ENCODE results near the gene TLCD2.

TLCD2 gene

DNA sequence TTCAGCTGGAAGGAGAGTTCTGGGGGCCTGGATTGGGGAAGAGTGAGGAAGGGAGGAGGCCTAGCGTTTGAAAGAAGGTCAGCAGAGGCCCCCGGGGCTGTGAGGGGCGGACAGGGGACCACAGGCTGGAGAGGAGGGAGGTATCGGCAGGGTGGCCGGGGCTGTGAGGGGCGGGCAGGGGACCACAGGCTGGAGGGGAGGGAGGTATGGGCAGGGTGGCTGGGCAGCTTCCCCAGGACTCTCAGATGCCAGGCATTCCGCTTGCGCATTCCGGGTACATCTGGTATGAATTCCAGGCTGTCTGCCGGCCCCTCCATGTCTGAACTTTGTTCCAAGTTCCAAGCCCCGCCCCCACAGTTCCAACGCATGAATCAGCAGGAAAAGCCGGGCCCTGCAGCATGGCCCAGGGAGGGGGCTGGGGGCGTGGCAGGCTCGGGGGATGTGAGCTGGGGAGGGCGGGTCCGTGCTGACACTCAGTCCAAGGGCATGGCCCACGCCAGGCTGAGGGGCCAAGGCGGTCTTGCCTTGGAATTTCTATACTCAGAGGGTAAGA, 4.3 kb upstream of the TLCD2 start:
- H3K4me3 ChIP-seq (ENCODE audit: low read depth, low read length) = no peak overlapping the region; the same call in 1 of the 2 replicates
- TF ChIP-seq, protein P1, sequence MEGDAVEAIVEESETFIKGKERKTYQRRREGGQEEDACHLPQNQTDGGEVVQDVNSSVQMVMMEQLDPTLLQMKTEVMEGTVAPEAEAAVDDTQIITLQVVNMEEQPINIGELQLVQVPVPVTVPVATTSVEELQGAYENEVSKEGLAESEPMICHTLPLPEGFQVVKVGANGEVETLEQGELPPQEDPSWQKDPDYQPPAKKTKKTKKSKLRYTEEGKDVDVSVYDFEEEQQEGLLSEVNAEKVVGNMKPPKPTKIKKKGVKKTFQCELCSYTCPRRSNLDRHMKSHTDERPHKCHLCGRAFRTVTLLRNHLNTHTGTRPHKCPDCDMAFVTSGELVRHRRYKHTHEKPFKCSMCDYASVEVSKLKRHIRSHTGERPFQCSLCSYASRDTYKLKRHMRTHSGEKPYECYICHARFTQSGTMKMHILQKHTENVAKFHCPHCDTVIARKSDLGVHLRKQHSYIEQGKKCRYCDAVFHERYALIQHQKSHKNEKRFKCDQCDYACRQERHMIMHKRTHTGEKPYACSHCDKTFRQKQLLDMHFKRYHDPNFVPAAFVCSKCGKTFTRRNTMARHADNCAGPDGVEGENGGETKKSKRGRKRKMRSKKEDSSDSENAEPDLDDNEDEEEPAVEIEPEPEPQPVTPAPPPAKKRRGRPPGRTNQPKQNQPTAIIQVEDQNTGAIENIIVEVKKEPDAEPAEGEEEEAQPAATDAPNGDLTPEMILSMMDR (IDR thresholded peaks at IDR 0.05; ENCODE audit: low read depth, low read length, missing control alignments) = no peak
- DNase-seq (ENCODE audit: low read depth) = no peak

DNA sequence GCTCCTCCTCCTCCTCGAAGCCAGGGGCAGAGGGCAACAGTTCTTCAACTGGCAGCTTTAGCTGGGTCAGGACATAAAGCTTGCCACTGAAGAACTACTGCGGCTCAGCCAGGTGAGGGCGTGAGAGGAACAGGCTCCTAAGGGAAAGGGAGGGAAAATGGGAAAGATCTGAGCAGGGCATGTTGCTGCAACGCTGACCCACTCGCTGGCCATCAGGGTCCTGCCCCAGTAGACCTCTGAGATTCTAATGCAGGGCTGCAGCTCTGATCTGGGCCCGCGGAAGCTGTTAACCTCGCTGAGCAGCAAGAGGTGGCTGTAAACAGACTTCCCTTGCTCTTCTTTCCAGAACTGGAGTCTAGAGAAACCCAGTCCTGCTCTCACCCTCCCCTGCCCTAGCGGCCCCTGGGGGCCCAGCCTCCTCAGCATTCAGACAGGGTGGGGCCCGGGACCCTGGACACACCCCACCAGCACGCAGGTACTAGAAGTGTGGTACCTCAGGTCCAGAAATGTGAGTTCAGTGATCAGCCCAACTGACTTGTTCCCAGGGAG, 3.8 kb upstream of the TLCD2 start:
- DNase-seq (ENCODE audit: low read depth) = no peak
- no peak overlapping the region for H3K4me3 ChIP-seq (ENCODE audit: low read depth, low read length)
- TF ChIP-seq, protein P1 (IDR thresholded peaks at IDR 0.05; ENCODE audit: low read depth, low read length, missing control alignments) = peak; percentile 33

DNA sequence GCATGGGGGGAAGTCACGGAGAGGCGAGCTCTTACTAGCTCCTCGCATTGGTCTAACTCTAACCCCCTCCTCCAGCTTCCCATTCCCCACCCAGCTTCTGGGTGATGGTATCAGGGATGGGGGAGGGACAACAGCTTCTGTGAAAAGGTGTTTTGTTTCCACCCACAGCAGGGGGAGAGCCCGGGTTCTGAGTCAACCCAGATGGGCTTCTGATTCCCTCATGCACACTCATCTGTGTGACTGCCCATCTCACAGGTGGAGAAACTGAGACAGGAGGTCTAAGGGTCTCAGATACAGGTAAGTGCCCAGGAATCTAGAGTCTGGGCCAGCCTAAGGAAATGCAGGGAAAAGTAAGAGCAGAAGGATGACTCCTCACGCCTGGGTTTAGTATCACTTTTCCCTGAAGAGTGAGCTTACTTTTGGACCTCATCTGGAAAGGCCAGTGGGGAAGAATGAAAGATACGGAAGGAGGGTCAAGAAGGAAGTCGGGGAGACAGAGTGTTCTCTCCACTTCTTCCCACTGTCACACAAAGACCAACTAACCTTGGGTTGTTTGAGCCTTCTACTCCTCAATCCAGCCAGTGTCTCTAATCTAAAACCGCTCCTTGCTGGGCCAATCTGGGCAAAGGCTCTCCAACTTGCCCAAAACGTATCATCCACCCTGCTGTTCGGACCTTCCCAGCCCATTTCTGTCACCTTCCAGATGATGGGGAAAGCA, 3.1 kb upstream of the TLCD2 start:
- TF ChIP-seq, protein P1 (IDR thresholded peaks at IDR 0.05; ENCODE audit: low read depth, low read length, missing control alignments) = no peak
- no peak for DNase-seq (ENCODE audit: low read depth)
- H3K4me3 ChIP-seq (ENCODE audit: low read depth, low read length) = no peak overlapping the region

DNA sequence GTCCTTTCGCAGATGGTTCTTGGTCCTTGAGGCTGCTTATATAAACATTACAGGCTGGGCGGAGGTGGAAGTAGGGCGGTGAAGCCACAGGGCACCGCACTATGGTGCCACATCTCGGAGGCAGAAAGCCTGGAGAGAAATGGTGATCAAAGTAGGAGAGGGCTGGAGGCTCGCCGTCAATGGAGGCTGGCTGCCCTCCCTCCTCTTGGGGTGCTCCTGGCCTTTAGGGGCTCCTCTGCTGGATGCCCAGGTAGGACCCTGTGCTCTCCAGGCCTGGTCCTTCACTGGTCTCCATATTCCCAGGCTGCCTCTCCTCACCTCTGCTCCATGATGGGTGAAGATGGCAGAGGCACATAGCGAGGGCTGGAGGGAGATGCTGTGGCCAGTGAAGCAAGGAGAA, 2.1 kb upstream of the TLCD2 start:
- no peak overlapping the region for H3K4me3 ChIP-seq (ENCODE audit: low read depth, low read length)
- TF ChIP-seq, protein P1 (IDR thresholded peaks at IDR 0.05; ENCODE audit: low read depth, low read length, missing control alignments) = no peak
- DNase-seq (ENCODE audit: low read depth) = no peak

DNA sequence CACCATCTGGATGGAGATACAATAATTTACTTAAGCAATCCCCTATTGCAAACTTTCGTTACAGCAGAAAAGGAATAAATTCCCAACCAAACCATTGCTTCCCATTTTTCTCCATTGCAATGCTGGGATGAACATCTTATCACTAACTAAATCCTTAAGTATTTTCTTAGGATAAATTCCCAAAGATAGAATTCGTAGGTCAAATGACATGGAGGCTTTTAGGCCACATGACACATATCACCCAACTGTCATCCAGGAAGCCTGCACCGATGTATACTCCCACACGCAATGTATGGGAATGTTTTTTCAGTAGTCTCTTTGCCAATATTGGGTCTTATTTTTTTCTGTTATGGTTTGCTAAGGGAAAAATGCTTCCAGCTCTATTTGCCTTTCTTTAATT, 1.6 kb upstream of the TLCD2 start:
- H3K4me3 ChIP-seq (ENCODE audit: low read depth, low read length) = no peak overlapping the region
- no peak for DNase-seq (ENCODE audit: low read depth)
- TF ChIP-seq, protein P1 (IDR thresholded peaks at IDR 0.05; ENCODE audit: low read depth, low read length, missing control alignments) = no peak

DNA sequence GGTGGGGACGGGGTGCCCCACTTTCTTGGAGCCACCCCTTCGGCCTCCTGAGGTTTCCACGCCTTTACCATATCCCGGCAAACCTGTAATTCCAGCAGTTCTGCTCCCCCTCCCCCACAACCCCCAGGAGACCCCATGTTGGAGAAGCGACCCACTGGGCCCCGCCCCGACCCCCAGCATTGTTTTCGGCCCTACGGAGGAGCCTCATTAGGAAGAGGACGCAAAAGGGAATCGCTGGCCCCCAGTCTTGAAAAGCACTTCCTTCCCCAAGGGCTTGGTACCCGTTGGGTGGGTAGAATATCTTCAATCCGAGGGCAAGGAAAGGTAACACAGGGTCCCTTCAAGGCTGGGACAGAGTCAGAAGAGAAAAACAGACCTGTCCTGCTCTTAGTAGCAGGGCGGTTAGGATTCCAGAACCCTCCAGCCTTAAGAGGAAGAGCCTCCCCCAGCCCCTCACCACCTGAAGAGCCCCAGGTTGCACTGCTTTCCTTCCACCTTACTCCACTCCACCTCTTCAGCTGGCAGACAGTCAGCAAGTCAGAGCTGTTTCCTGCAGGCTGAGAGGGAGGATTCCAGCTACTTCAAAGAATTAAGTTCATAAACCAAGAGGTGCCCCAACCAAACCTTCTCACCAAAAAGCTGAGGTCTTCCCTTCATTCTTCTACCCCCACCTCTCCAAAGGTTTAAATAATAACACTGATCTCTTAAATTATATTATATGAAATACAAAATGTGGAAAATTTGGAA, 803 bp upstream of the TLCD2 start:
- TF ChIP-seq, protein P1 (IDR thresholded peaks at IDR 0.05; ENCODE audit: low read depth, low read length, missing control alignments) = no peak
- H3K4me3 ChIP-seq (ENCODE audit: low read depth, low read length) = no peak overlapping the region
- no peak for DNase-seq (ENCODE audit: low read depth)

Data from GM12864 (cell line).